Endothelial cell of umbilical vein (primary cell): ENCODE data around the gene CALCOCO2.
A peak's percentile ranks its signal among the peaks of the same experiment; 100 is the strongest.

Experiments used
- CTCF ChIP-seq, 2 donors: IDR thresholded peaks; 1 replicate in 1 of 2; 2 replicates in 1 of 2; pipeline ENCODE4 v1.5.1; 2011; ENCODE audit warnings: low read length in 2 of 2, mild to moderate bottlenecking in 2 of 2, moderate library complexity in 2 of 2, control low read depth in 1 of 2, inconsistent platforms in 1 of 2, low read depth in 1 of 2; ENCODE audit not compliant: insufficient read depth in 1 of 2; ENCODE audit errors: extremely low read depth in 1 of 2
- EZH2 ChIP-seq: IDR thresholded peaks from 2 replicates; pipeline ENCODE4 v1.6.1; 2012; ENCODE audit warnings: borderline replicate concordance, low read depth, mild to moderate bottlenecking, moderate library complexity, low read length, inconsistent platforms; ENCODE audit not compliant: severe bottlenecking
- FOS ChIP-seq: IDR thresholded peaks from 2 replicates; pipeline ENCODE4 v1.6.1; 2011; ENCODE audit warnings: mild to moderate bottlenecking, low read length, moderate library complexity, borderline replicate concordance; ENCODE audit not compliant: insufficient read depth
- JUN ChIP-seq: IDR thresholded peaks from 2 replicates; pipeline ENCODE4 v1.6.1; 2011; ENCODE audit warnings: borderline replicate concordance, low read depth; ENCODE audit not compliant: insufficient read length, insufficient read depth
- POLR2A ChIP-seq: IDR thresholded peaks from 2 replicates; pipeline ENCODE4 v1.6.1; 2012; ENCODE audit warnings: low read depth, mild to moderate bottlenecking, control low read depth, low read length
- POLR2AphosphoS5 ChIP-seq: IDR thresholded peaks from 2 replicates; pipeline ENCODE4 v1.6.1; 2012; ENCODE audit warnings: low read depth, mild to moderate bottlenecking, control low read depth, low read length, moderate library complexity; ENCODE audit not compliant: insufficient read depth

GRCh38 chr17:48816438-48816773 is 14.4 kb upstream of the CALCOCO2 start:
- TF ChIP-seq POLR2AphosphoS5, result no peak
- TF ChIP-seq CTCF (IDR thresholded peaks at IDR 0.05; ENCODE audit: extremely low read depth in 1 of 2, insufficient read depth in 1 of 2, low read depth in 1 of 2, low read length in 2 of 2), result no peak
- TF ChIP-seq POLR2A, result no peak
- TF ChIP-seq EZH2, result peak; percentile 55
- TF ChIP-seq JUN, result no peak
- no peak for TF ChIP-seq FOS
